GM19467 (cell line): Measurements from ENCODE around the gene CHMP5.

Source experiments
- ATAC-seq: cut with Tn5 transposase; IDR thresholded peaks from one replicate; pipeline ENCODE4 v1.9.1; 2021; ENCODE audit warnings: mild to moderate bottlenecking, moderate library complexity; ENCODE audit not compliant: unreplicated experiment

Gene CHMP5

DNA sequence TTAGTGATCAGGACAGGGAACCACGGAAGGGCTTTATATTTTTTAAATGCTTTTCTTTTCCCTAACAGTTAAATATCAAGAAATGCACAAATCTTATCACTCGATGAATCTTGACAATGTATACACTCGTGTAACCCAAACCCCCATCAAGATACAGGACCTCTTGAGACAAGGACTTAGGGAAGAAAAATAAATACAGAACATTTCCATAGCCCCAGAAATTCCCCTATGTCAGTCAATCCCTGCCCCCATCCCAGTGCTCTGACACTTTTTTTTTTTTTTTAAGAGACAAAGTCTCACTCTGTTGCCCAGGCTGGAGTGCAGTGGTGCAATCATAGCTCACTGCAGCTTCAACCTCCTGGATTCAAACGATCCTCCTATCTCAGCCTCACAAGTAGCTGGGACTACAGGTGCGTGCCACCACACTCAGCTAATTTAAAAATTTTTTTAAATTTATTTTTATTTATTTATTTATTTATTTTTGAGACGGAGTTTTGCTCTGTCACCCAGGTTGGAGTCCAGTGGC, 22.2 kb upstream of the CHMP5 start:
- no peak for ATAC-seq

- no peak for ATAC-seq
These were observed 20.6 kb upstream of the CHMP5 start for GRCh38 chr9:33244137-33244784.

DNA sequence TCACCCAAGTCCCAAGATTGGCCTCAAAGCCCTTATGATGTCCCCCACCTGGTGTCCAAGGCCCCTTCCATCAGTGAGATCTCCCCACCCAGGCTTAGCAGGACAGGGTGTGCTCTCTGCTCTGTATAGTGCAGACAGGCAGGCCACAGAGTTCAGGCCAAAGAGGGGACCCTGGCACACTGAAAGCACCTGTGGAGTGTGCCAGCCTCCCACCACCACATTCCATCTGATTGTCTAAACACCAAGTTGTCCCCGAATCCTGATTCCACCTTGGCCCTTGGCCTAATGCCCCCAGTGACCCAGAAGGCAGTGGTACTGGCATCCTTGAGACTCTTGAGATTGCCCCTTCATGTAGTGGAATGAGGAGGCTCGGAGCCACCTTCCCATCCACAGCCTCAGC, 19.5 kb upstream of the CHMP5 start:
- no peak for ATAC-seq

GRCh38 chr9:33246269-33246860, 18.5 kb upstream of the CHMP5 start:
- ATAC-seq, result no peak

DNA sequence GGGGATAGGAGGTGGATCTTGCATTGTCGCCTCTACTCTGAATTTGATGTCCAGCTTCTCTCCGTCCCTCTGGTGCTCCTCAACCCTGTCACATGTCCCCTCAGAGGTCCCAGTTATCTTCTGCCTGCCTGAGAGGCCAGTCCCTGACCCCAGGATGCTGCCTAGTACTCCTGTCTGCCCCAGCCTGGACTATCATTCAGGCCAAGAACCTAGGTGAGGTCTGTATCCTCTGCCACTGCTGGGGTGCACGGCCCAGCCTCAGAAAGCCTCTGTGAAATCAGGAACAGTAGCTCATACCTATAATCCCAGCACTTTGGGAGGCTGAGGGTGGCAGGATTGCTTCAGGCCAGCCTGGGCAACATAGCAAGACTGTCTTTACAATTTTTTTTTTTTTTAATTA, 16.2 kb upstream of the CHMP5 start:
- ATAC-seq, result no peak

DNA sequence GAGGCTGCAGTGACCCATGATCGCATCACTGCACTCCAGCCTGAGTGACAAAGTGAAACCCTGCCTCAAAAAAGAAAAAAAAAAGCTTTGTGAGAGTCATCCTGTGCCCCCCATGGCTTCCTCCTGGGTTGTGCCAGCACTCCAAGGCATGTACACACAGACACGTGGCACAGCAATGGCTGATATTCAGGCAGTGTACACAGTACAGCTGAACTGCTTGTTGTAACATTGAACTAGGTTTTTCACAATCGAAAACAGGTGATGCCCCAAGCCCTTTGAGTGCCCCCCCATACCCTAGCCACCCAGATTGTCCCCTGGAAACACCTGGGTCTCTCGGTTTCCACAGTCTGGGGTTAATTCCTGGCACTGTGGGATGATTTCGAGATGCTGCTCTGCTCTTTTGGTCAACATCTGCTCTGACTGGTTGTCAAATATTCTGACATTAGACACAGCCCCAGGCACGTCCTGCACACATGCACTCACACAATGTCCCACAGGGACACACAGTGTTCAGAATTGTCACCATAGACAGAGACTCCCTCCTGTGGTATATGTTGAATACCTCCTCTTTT, 15.7 kb upstream of the CHMP5 start:
- peak; percentile 49 for ATAC-seq

GRCh38 chr9:33249983-33250382, 14.9 kb upstream of the CHMP5 start:
- ATAC-seq, result no peak

DNA sequence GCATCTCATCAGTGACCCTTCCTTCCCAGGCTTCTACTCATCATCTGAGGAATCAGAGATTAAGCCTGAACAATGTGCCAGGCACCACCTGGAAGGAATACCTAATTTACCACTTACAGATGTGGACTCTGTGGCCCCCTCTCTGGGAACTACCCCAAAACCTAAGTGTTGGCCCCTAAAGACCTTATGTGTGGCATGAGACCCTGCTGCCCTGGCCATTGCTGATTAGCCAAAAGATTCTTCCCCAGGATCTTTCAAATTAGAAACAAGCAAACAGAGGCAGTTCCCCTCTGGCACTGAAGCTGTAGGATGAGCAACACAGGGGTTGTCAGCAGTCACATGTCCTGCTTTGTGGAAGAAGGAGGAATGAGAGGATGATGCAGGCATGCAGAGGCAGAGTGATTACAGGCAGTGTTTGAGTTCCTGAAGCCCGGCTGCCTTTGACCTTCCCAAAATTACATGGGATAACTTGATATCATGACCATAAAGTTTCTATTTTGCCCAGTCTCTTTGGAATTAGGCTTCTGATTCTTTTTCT, 14.3 kb upstream of the CHMP5 start:
- no peak for ATAC-seq

- no peak for ATAC-seq
These were observed 10.6 kb upstream of the CHMP5 start for GRCh38 chr9:33254211-33254610.

- ATAC-seq, result no peak
These were observed 9.8 kb upstream of the CHMP5 start for GRCh38 chr9:33255014-33255413.

DNA sequence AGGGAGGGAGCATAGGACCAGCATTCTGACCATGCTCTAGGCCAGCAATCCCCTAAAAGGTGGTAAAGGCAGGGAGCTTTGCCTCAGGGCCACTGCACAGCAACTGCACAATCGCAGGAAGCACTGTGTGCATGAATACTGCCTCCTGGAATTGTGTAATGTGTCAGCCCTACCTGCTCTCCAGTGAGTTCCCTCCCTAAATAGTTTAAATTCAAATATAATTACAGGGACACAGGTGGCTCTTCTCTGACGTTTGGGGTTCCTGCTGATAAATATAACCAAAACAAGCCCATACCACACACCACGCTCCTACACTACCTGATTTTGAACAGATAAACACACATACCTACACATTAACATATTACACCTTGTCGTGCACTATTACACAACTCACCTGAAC, 9.4 kb upstream of the CHMP5 start:
- no peak for ATAC-seq

GRCh38 chr9:33256236-33256635, 8.6 kb upstream of the CHMP5 start:
- no peak for ATAC-seq

GRCh38 chr9:33257276-33257675, 7.6 kb upstream of the CHMP5 start:
- no peak for ATAC-seq

DNA sequence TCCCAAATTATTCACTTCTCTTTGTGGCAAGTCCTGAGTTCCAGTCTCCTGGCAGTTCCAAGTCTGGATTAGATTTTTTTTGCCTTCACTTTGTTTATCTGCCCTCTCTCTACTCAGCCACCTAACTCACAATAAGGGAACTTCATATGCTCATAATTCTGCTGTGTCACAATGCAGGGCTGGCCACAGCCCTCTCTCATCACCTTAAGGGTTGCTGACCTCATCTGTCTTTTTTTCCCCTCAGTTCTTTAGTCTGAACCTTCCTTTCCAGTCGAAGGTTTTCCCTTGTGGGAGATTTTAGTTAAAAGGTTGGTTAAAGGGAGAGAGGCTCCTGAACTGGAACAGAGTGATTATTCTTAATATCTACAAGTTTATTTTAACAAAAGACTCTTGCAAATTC, 4.5 kb upstream of the CHMP5 start:
- ATAC-seq, result no peak

GRCh38 chr9:33263131-33264002, 1.5 kb upstream of the CHMP5 start:
- ATAC-seq, result no peak

GRCh38 chr9:33264003-33264472, 811 bp upstream of the CHMP5 start:
- ATAC-seq, result peak; percentile 26

GRCh38 chr9:33265211-33265865, 489 bp downstream of the CHMP5 start:
- ATAC-seq, result no peak

DNA sequence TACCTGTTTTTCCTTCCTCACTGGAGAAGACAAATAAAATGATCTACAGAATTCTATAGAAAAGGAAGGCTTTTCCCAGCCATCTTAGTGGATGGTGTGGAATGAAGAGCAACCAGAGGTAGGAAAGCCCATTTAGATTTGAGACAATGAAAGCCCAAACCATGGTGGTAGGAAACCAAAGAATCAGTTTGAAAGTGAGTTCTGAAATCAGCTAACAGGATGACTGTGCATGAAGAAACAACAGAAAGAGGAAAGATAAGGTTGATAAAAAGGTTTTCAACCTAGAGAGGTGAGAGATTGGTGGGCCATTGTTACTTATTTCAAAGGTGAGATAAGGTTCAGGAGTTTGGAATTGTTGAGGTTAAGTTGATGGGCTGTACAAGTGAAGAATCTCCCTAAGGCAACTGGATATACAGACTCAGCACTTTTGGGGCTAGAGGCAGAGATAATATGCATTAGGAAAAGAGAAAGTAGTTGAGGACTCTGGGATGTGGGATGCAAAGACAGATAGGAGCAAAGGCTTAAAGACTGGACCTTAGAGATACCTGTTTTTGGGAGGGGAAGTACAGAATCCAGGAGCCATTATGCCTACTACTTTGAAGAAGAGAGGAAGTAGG, 2.4 kb downstream of the CHMP5 start:
- no peak for ATAC-seq

DNA sequence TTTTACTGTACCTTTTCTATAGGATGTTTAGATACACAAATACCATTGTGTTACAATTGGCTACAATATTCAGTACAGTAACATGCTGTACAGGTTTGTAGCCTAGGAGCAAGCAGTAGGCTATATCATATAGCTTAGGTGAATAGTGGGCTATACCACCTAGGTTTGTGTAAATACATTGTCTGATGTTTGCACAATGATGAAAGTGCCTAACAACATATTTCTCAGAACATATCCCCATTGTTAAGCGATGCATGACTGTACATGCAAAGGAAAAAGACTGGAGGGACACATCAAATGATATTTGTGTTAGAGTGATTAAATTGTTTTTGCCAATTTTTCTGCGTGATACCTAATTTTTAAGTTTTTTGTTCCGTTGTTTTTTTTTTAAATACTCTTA, 5.3 kb downstream of the CHMP5 start:
- ATAC-seq, result no peak

GRCh38 chr9:33272061-33272460, 7.2 kb downstream of the CHMP5 start:
- no peak for ATAC-seq
